HG03342 (cell line): Measurements from ENCODE around the gene CPNE2.
"Not testable (repeated sequence)": the region's sequence is repeated elsewhere in the genome, so short reads cannot be mapped to it uniquely, and the experiment has no call there.

Experiments used
- ATAC-seq: cut with Tn5 transposase; IDR thresholded peaks from one replicate; pipeline ENCODE4 v1.9.1; 2021; ENCODE audit warnings: mild to moderate bottlenecking, moderate library complexity; ENCODE audit not compliant: unreplicated experiment

The CPNE2 gene

GRCh38 chr16:57165483-57165882 is 73.1 kb downstream of the CPNE2 start:
- no peak for ATAC-seq

- ATAC-seq, result no peak
Measured at GRCh38 chr16:57165938-57166337, 73.6 kb downstream of the CPNE2 start.

GRCh38 chr16:57166451-57166850 is 74.1 kb downstream of the CPNE2 start:
- no peak for ATAC-seq

- ATAC-seq, result peak; percentile 47
Measured at GRCh38 chr16:57166951-57167350, 74.6 kb downstream of the CPNE2 start.

GRCh38 chr16:57167538-57167937 is 75.2 kb downstream of the CPNE2 start:
- no peak for ATAC-seq

- ATAC-seq, result no peak
Measured at GRCh38 chr16:57167953-57168352, 75.6 kb downstream of the CPNE2 start.

GRCh38 chr16:57169327-57169726 is 76.9 kb downstream of the CPNE2 start:
- ATAC-seq, result no peak

GRCh38 chr16:57172721-57173290 is 80.4 kb downstream of the CPNE2 start:
- no peak for ATAC-seq

GRCh38 chr16:57175896-57176295 is 83.5 kb downstream of the CPNE2 start:
- ATAC-seq, result no peak

GRCh38 chr16:57178196-57178595 is 85.8 kb downstream of the CPNE2 start:
- no peak for ATAC-seq

GRCh38 chr16:57178793-57179212 is 86.4 kb downstream of the CPNE2 start:
- ATAC-seq, result no peak

- ATAC-seq, result no peak
Measured at GRCh38 chr16:57179215-57179828, 86.9 kb downstream of the CPNE2 start.

- ATAC-seq, result no peak
Measured at GRCh38 chr16:57184113-57184512, 91.7 kb downstream of the CPNE2 start.

GRCh38 chr16:57184887-57185445 is 92.6 kb downstream of the CPNE2 start:
- no peak for ATAC-seq

GRCh38 chr16:57185446-57185944 is 93.1 kb downstream of the CPNE2 start:
- peak; percentile 28 for ATAC-seq

GRCh38 chr16:57185945-57186871 is 93.8 kb downstream of the CPNE2 start, which contains the start of the genes PSME3IP1 and RSPRY1:
Gene PSME3IP1, minus strand, starts transcription at chr16:57186039. Its CDS starts 12,185 bp downstream, at chr16:57173854.
Gene RSPRY1, plus strand, starts transcription at chr16:57186329. Its CDS starts 18,330 bp downstream, at chr16:57204659.
- ATAC-seq, result peak; percentile 86

GRCh38 chr16:57186872-57187854 is 94.8 kb downstream of the CPNE2 start:
- no peak for ATAC-seq

- ATAC-seq, result not testable (repeated sequence)
Measured at GRCh38 chr16:57187902-57188710, 95.7 kb downstream of the CPNE2 start.

- no peak for ATAC-seq
Measured at GRCh38 chr16:57188711-57189002, 96.3 kb downstream of the CPNE2 start.
